Osteocyte (in vitro differentiated cells): ENCODE results near the gene PPM1G. TPM values are rescaled to one million over a fixed set of nuclear protein-coding genes. Genes with fewer than 3 reads are reported as not detected.

Source experiments
- DNase-seq: peaks from one replicate; pipeline ENCODE4 v3.0.0; 2021; ENCODE audit warnings: mixed read lengths; ENCODE audit not compliant: unreplicated experiment; ENCODE audit errors: extremely low spot score
- H3K27ac Mint-ChIP-seq: one replicate; pipeline ENCODE4 v1.8.0; 2021; ENCODE audit warnings: mild to moderate bottlenecking, mixed read lengths; ENCODE audit not compliant: unreplicated experiment
- H3K27me3 Mint-ChIP-seq: one replicate; pipeline ENCODE4 v1.8.0; 2021; ENCODE audit warnings: mixed read lengths; ENCODE audit not compliant: unreplicated experiment
- H3K36me3 Mint-ChIP-seq: one replicate; pipeline ENCODE4 v1.8.0; 2021; ENCODE audit warnings: mixed read lengths; ENCODE audit not compliant: unreplicated experiment
- H3K4me1 Mint-ChIP-seq: one replicate; pipeline ENCODE4 v1.8.0; 2021; ENCODE audit warnings: mixed read lengths; ENCODE audit not compliant: unreplicated experiment
- H3K4me3 Mint-ChIP-seq: one replicate; pipeline ENCODE4 v1.8.0; 2021; ENCODE audit warnings: mild to moderate bottlenecking, moderate library complexity, mixed read lengths; ENCODE audit not compliant: unreplicated experiment
- H3K9me3 Mint-ChIP-seq: one replicate; pipeline ENCODE4 v1.8.0; 2021; ENCODE audit warnings: mixed read lengths; ENCODE audit not compliant: unreplicated experiment
- CTCF ChIP-seq: fragments of 200-600 bp; sonication (generic); IDR thresholded peaks from 2 replicates; pipeline ENCODE4 v1.5.0; 2021; ENCODE audit warnings: antibody characterized with exemption, mild to moderate bottlenecking, moderate library complexity
- total RNA-seq: library from RNA; stranded (reverse); gene quantifications from 2 replicates; pipeline ENCODE4 v1.2.1, GENCODE V29; 2021

The PPM1G gene
- total RNA-seq, 1 donor from 2014 or later, result 70.7 TPM

- Mint-ChIP-seq H3K9me3 (no peaks in the 10 kb centered on the region), H3K27me3 (no peaks in the 10 kb centered on the region), H3K4me3 (peak overlapping the region; percentile 89), H3K4me1 (peaks cover 29% of the 10 kb centered on the region), H3K36me3 (peaks cover 4% of the 10 kb centered on the region), H3K27ac (peak overlapping the region; percentile 88)
- TF ChIP-seq CTCF, result no peak
- no peak for DNase-seq
These were observed 630 bp downstream of the PPM1G start for GRCh38 chr2:27408601-27409320.

GRCh38 chr2:27407798-27408491, 1.4 kb downstream of the PPM1G start:
- Mint-ChIP-seq H3K9me3 (no peaks in the 10 kb centered on the region), H3K27me3 (no peaks in the 10 kb centered on the region), H3K4me1 (peaks cover 30% of the 10 kb centered on the region), H3K27ac (peak overlapping the region; percentile 88), H3K36me3 (peaks cover 4% of the 10 kb centered on the region), H3K4me3 (peak overlapping the region; percentile 89)
- DNase-seq, result no peak
- peak; percentile 63 for TF ChIP-seq CTCF

GRCh38 chr2:27400348-27401135, 8.8 kb downstream of the PPM1G start:
- no peaks in the 10 kb centered on the region for H3K27me3 Mint-ChIP-seq
- no peaks in the 10 kb centered on the region for H3K9me3 Mint-ChIP-seq
- no peak overlapping the region for H3K4me3 Mint-ChIP-seq
- H3K27ac Mint-ChIP-seq, result peak overlapping the region; percentile 85
- H3K4me1 Mint-ChIP-seq, result peaks cover 16% of the 10 kb centered on the region
- DNase-seq, result no peak
- peaks cover 2% of the 10 kb centered on the region for H3K36me3 Mint-ChIP-seq
- TF ChIP-seq CTCF, result no peak

- Mint-ChIP-seq H3K4me1 (peaks cover 16% of the 10 kb centered on the region), H3K27me3 (no peaks in the 10 kb centered on the region), H3K9me3 (no peaks in the 10 kb centered on the region), H3K27ac (no peak overlapping the region), H3K4me3 (no peak overlapping the region), H3K36me3 (peaks cover 2% of the 10 kb centered on the region)
- DNase-seq, result no peak
- no peak for TF ChIP-seq CTCF
These were observed 10.4 kb downstream of the PPM1G start for GRCh38 chr2:27398962-27399361.

- peaks cover 6% of the 10 kb centered on the region for H3K36me3 Mint-ChIP-seq
- no peak overlapping the region for H3K27ac Mint-ChIP-seq
- no peak for DNase-seq
- no peaks in the 10 kb centered on the region for H3K9me3 Mint-ChIP-seq
- no peak overlapping the region for H3K4me3 Mint-ChIP-seq
- no peak for TF ChIP-seq CTCF
- H3K4me1 Mint-ChIP-seq, result no peaks in the 10 kb centered on the region
- H3K27me3 Mint-ChIP-seq, result no peaks in the 10 kb centered on the region
These were observed 16.2 kb downstream of the PPM1G start for GRCh38 chr2:27393225-27393624.
